ENCODE measurements around the gene RHOBTB3. TPM values are rescaled to one million over a fixed set of nuclear protein-coding genes. Genes with fewer than 3 reads are reported as not detected.
A peak's percentile ranks its signal among the peaks of the same experiment; 100 is the strongest.

Gene RHOBTB3
- total and polyA plus RNA-seq, 2 donors (not counting 3 experiments of a cell fraction or from before 2014, with no cell fraction given) = 44.1 to 52.1 TPM

DNA sequence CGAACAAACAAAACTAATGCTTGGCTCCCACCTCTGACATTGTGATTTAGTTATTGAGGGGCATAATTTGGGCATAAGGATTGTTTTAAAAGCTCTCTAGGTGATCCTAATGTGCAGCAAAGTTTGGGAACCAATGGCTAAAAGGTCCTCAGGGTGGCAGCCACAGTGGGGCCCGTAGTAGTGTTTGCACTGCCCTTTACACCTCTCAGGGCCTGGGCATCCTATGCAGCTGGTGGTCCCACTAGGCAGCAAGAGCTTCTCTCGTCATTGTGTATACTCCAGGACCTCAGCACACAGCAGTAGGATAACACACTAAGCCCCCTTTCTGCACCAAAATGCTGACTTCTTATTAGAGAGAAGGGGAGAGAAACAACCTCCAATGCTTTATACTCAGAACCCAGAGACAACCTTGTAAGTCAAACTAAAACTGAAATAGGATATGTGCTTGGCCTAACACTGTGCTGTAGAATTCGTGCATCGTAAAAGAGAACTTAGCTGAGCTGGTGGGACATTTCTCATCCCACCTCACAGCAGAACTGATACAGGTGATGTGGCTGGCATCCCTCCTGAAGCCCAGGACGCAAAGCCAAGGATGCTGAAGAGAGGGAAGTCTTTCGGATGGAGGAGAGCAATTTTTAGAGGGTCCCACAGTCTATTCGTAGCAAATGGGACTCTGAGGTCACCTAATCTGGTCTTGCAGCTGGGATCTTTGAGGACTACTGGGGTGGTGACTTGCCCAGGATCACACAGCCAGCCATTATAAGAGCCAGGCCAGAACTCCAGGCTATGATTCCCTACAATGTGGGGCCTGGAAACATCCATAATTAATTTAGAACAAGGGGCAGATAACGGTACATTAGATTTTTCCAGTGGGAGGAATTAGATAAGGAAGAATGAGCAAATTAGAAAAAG, 90.2 kb downstream of the RHOBTB3 start:
- Histone ChIP-seq H3K79me2 (ENCODE audit: control insufficient read depth, insufficient read depth, low read length) (no peaks in the 10 kb centered on the region), H3K4me1 (ENCODE audit: control insufficient read depth, extremely low read depth, insufficient read depth, low read length) (peaks cover 26% of the 10 kb centered on the region), H3K4me2 (ENCODE audit: insufficient read depth, low read length) (peak overlapping the region; percentile 74), H3K4me3 (replicated peaks in 1 of 3; ENCODE audit: insufficient read depth in 1 of 3, low read depth in 1 of 3, low read length in 3 of 3) (peak overlapping the region; percentile 63 to 80 (median 69)), H3K9ac (replicated peaks; ENCODE audit: extremely low read depth, insufficient read depth, low read length) (peak overlapping the region; percentile 52), H4K20me1 (replicated peaks; ENCODE audit: control insufficient read depth, extremely low read depth, insufficient read depth, low read length) (no peaks in the 10 kb centered on the region), H3K27me3 (ENCODE audit: control insufficient read depth in 2 of 2, insufficient read depth in 2 of 2, low read length in 2 of 2) (no peaks in the 10 kb centered on the region), H2AFZ (ENCODE audit: low read depth, low read length) (peak overlapping the region; percentile 74), H3K9me1 (replicated peaks; ENCODE audit: control insufficient read depth, extremely low read depth, insufficient read depth, low read length) (no peaks in the 10 kb centered on the region), H3K27ac (ENCODE audit: insufficient read depth, low read depth, low read length) (peak overlapping the region; percentile 54), H3K9me3 (replicated peaks; ENCODE audit: control insufficient read depth, insufficient read depth, low read length) (no peaks in the 10 kb centered on the region), H3K36me3 (ENCODE audit: control insufficient read depth in 2 of 2, extremely low read depth in 1 of 2, insufficient read depth in 2 of 2, low read length in 2 of 2) (no peaks in the 10 kb centered on the region)
- intact Hi-C loops (cut with micrococcal nuclease) = loop anchor here (1.0 to 5.0 kb wide), 3 partner anchors 14 to 89 kb away; partner anchors contain the start of gene RHOBTB3
- dilution Hi-C loops (cut with MboI; ENCODE audit: extremely low pct_ligation_motif_present, low sequenced_read_pairs) = no loop called here
- POLR2A ChIA-PET = interaction anchor here (0.6 kb wide), 1 partner anchor 1361 kb away, joined by 3 read pairs; the partner anchor contains the start of gene RIOK2
- no peak for TF ChIP-seq FOS (IDR thresholded peaks at IDR 0.05; ENCODE audit: borderline replicate concordance, insufficient read depth, low read length)
- no peak for TF ChIP-seq JUN (IDR thresholded peaks at IDR 0.05; ENCODE audit: borderline replicate concordance, insufficient read depth, insufficient read length, low read depth)
- TF ChIP-seq, protein P1, sequence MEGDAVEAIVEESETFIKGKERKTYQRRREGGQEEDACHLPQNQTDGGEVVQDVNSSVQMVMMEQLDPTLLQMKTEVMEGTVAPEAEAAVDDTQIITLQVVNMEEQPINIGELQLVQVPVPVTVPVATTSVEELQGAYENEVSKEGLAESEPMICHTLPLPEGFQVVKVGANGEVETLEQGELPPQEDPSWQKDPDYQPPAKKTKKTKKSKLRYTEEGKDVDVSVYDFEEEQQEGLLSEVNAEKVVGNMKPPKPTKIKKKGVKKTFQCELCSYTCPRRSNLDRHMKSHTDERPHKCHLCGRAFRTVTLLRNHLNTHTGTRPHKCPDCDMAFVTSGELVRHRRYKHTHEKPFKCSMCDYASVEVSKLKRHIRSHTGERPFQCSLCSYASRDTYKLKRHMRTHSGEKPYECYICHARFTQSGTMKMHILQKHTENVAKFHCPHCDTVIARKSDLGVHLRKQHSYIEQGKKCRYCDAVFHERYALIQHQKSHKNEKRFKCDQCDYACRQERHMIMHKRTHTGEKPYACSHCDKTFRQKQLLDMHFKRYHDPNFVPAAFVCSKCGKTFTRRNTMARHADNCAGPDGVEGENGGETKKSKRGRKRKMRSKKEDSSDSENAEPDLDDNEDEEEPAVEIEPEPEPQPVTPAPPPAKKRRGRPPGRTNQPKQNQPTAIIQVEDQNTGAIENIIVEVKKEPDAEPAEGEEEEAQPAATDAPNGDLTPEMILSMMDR (IDR thresholded peaks at IDR 0.05; ENCODE audit: extremely low read depth in 1 of 2, insufficient read depth in 1 of 2, low read depth in 1 of 2, low read length in 2 of 2) = no peak
- TF ChIP-seq EZH2 (IDR thresholded peaks at IDR 0.05; ENCODE audit: borderline replicate concordance, low read depth, low read length, severe bottlenecking) = no peak
- no peak for TF ChIP-seq MYC (IDR thresholded peaks at IDR 0.05; ENCODE audit: low read depth, low read length)
- TF ChIP-seq, protein P2, sequence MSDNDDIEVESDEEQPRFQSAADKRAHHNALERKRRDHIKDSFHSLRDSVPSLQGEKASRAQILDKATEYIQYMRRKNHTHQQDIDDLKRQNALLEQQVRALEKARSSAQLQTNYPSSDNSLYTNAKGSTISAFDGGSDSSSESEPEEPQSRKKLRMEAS (IDR thresholded peaks at IDR 0.05; ENCODE audit: insufficient read depth, insufficient read length) = no peak
- no peak for TF ChIP-seq GATA2 (IDR thresholded peaks at IDR 0.05; ENCODE audit: insufficient read depth, insufficient read length, low read depth, low read length)
- no peak for TF ChIP-seq POLR2AphosphoS5 (IDR thresholded peaks at IDR 0.05; ENCODE audit: insufficient read depth, low read depth, low read length)
- no peak for TF ChIP-seq POLR2A (IDR thresholded peaks at IDR 0.05; ENCODE audit: low read depth, low read length)
- FAIRE-seq (no peak), DNase-seq (ENCODE audit: low read depth, low spot score) (no peak)
- BruUV-seq (replicated peaks) = TSS peak; percentile 26
- CTCF ChIA-PET = interaction anchor here (0.7 to 5.1 kb wide), 7 partner anchors 13 to 174 kb away, joined by 3 to 55 read pairs (median 5); partner anchors contain the start of gene RFESD

Data from endothelial cell of umbilical vein (primary cell).